K562 (cell line): Measurements from ENCODE around the gene DPCD. TPM values are rescaled to one million over a fixed set of nuclear protein-coding genes. Genes with fewer than 3 reads are reported as not detected.

ENCODE experiments used
- ATAC-seq: fragments of 200-7000 bp; cut with Tn5 transposase; 3 replicates; pipeline ENCODE4 v1.9.1; 2020; ENCODE audit warnings: moderate library complexity
- BruUV-seq: library from RNA; stranded (reverse); fragments of 400-500 nt; replicated peaks from 2 replicates; lab custom pipeline; 2021; lab: Mats Ljungman, UMichigan
- CTCF ChIA-PET: fragments of 300-600 bp; formaldehyde crosslinking; extraction: SDS; loops from one replicate; lab custom pipeline; 2021; ENCODE audit warnings: low intra/inter-chr PET ratio; lab: Yijun Ruan, JAX
- POLR2A ChIA-PET: fragments of 300-600, 350-650 bp; sonication (Branson Sonifier 250); formaldehyde crosslinking; extraction: SDS; loops from one replicate; lab custom pipeline; 2021; ENCODE audit warnings: antibody characterized with exemption, inconsistent platforms; lab: Yijun Ruan, JAX
- DNase-seq, 4 experiments: peaks; one replicate each; pipeline versions ENCODE4 v3.0.0 to v3.0.0-alpha.2; 2011 to 2018; ENCODE audit warnings: low spot score in 3 of 4, mixed read lengths in 3 of 4; ENCODE audit errors: extremely low read depth in 1 of 4
- FAIRE-seq: peaks from 2 replicates; lab custom pipeline; 2011; peaks lifted over from hg19 to GRCh38; lab: Jason Lieb, UNC
- H2AFZ ChIP-seq: 2 replicates; pipeline ENCODE4 v1.6.0; 2011; ENCODE audit warnings: low read depth, low read length, control low read depth, inconsistent platforms
- H3K27ac ChIP-seq: fragments of 200-600 bp; 3 replicates; pipeline ENCODE4 v1.8.0; 2011; ENCODE audit warnings: low read depth, mild to moderate bottlenecking, control low read depth, inconsistent platforms, low read length, moderate library complexity, mixed read lengths; ENCODE audit errors: extremely low read depth
- H3K27me3 ChIP-seq, 2 experiments: fragments of 300-600 bp in 1 of 2; 2 replicates in 1 of 2; 3 replicates in 1 of 2; pipeline versions ENCODE4 v1.6.0 to v1.8.0; 2011; ENCODE audit warnings: inconsistent platforms in 2 of 2, low read length in 2 of 2, mild to moderate bottlenecking in 1 of 2, mixed read lengths in 1 of 2, moderate library complexity in 1 of 2; ENCODE audit not compliant: control insufficient read depth in 2 of 2, insufficient read depth in 2 of 2
- H3K36me3 ChIP-seq: fragments of 300-600 bp; 3 replicates; pipeline ENCODE4 v1.8.0; 2011; ENCODE audit warnings: mild to moderate bottlenecking, low read length, inconsistent platforms; ENCODE audit not compliant: control insufficient read depth, insufficient read depth
- H3K4me1 ChIP-seq, 2 experiments: fragments of 200-600 bp in 1 of 2; replicated peaks in 1 of 2; 2 replicates in 1 of 2; 3 replicates in 1 of 2; pipeline versions ENCODE4 v1.5.1 to v1.8.0; 2011; ENCODE audit warnings: inconsistent platforms in 2 of 2, low read length in 2 of 2, mild to moderate bottlenecking in 1 of 2, mixed read lengths in 1 of 2, moderate library complexity in 1 of 2; ENCODE audit not compliant: control insufficient read depth in 2 of 2, insufficient read depth in 2 of 2
- H3K4me2 ChIP-seq: 2 replicates; pipeline ENCODE4 v1.6.1; 2011; ENCODE audit warnings: low read length, control low read depth, inconsistent platforms, mixed read lengths; ENCODE audit not compliant: insufficient read depth
- H3K4me3 ChIP-seq: fragments of 200-600 bp; sonication (generic), shearing (Covaris generic); 2 replicates; pipeline ENCODE4 v1.5.1; 2016; ENCODE audit warnings: control low read depth, inconsistent platforms
- H3K79me2 ChIP-seq: fragments of 200-600 bp; 3 replicates; pipeline ENCODE4 v1.8.0; 2011; ENCODE audit warnings: low read length, inconsistent platforms; ENCODE audit not compliant: control insufficient read depth, insufficient read depth
- H3K9ac ChIP-seq, 2 experiments: 2 replicates each; pipeline versions ENCODE4 v1.6.0 to v1.6.1; 2011; ENCODE audit warnings: low read depth in 2 of 2, low read length in 2 of 2, control low read depth in 1 of 2, inconsistent platforms in 1 of 2, mild to moderate bottlenecking in 1 of 2, mixed read lengths in 1 of 2; ENCODE audit not compliant: insufficient read depth in 1 of 2
- H3K9me1 ChIP-seq: one replicate; pipeline ENCODE4 v1.6.0; 2011; ENCODE audit warnings: inconsistent platforms, mild to moderate bottlenecking, low read length, moderate library complexity; ENCODE audit not compliant: control insufficient read depth, insufficient read depth
- H3K9me3 ChIP-seq: replicated peaks from 2 replicates; pipeline ENCODE4 v1.5.1; 2011; ENCODE audit warnings: low read depth, low read length, inconsistent platforms; ENCODE audit not compliant: control insufficient read depth, insufficient read depth
- H4K20me1 ChIP-seq: replicated peaks from 2 replicates; pipeline ENCODE4 v1.6.1; 2011; ENCODE audit warnings: low read length, inconsistent platforms, mixed read lengths; ENCODE audit not compliant: control insufficient read depth, insufficient read depth
- BRF1 ChIP-seq: IDR thresholded peaks from 3 replicates; pipeline ENCODE4 v1.6.1; 2011; ENCODE audit warnings: borderline replicate concordance, mild to moderate bottlenecking; ENCODE audit not compliant: insufficient read length; ENCODE audit errors: extremely low read depth
- GTF2E2 ChIP-seq: fragments of 200-800 bp; sonication (Bioruptor generic); IDR thresholded peaks from 2 replicates; pipeline ENCODE4 v1.6.1; 2016; ENCODE audit warnings: missing genetic modification characterization, missing compliant biosample characterization
- HDGF ChIP-seq: fragments of 450-650 bp; IDR thresholded peaks from 2 replicates; pipeline ENCODE4 v1.6.1; 2016
- SAP30 ChIP-seq: fragments of 200-600 bp; sonication (generic); IDR thresholded peaks from 2 replicates; pipeline ENCODE4 v1.6.1; 2012; ENCODE audit warnings: borderline replicate concordance, low read depth, mild to moderate bottlenecking, moderate library complexity, low read length, control low read depth, inconsistent platforms; ENCODE audit not compliant: insufficient read depth, poor library complexity, severe bottlenecking
- ZNF217 ChIP-seq: sonication (generic); formaldehyde crosslinking; IDR thresholded peaks from 2 replicates; pipeline ENCODE4 v1.8.0; 2022; ENCODE audit warnings: mild to moderate bottlenecking, missing genetic modification reagents
- WGBS: fragments of 100-300 bp; shearing (Covaris generic); methylation state at CpG from one replicate; pipeline ENCODE4 v1.1.6; 2016; ENCODE audit warnings: low coverage, mixed read lengths; ENCODE audit not compliant: insufficient coverage; ENCODE audit errors: missing lambda C conversion rate; 5-methylcytosine and 5-hydroxymethylcytosine counted together
- in situ Hi-C: fragments of 300-500 bp; cut with MboI; formaldehyde crosslinking; loops from 4 replicates; pipeline ENCODE4 v1.15.0; 2018; ENCODE audit warnings: inconsistent platforms, mixed read lengths
- intact Hi-C: fragments of 100-400 bp; cut with micrococcal nuclease; formaldehyde crosslinking; loops from 2 replicates; pipeline ENCODE4 v1.14.2; 2022
- polyA plus RNA-seq, 8 experiments: library from polyadenylated mRNA; depleted of rRNA in 4 of 8; stranded (reverse) in 5 of 8; unstranded in 3 of 8; fragments of >200 nt; fragmentation: Nextera tagmentation in 2 of 8; fragmentation: Illumina TruSeq in 1 of 8; extraction: Ambion mirVana in 2 of 8; extraction: Trizol in 1 of 8; gene quantifications; 2 replicates each; pipeline versions ENCODE4 v1.2.1 to v1.2.3, GENCODE V29; 2011 to 2014; ENCODE audit warnings: inconsistent platforms in 1 of 8, missing spikeins in 1 of 8
- total RNA-seq, 7 experiments: library from RNA; depleted of rRNA in 6 of 7; stranded (reverse); fragments of >200 nt in 6 of 7; fragmentation: Illumina TruSeq in 2 of 7; extraction: Trizol in 2 of 7; gene quantifications; 2 replicates each; pipeline versions ENCODE4 v1.2.1 to v1.2.3, GENCODE V29; 2011 to 2021; ENCODE audit warnings: low replicate concordance in 1 of 7
- TF ChIP-seq, protein P1 (sequence below): fragments of 450-650 bp; IDR thresholded peaks from 2 replicates; pipeline ENCODE4 v1.6.1; 2014; ENCODE audit warnings: low read depth, mild to moderate bottlenecking, moderate library complexity, borderline replicate concordance
- TF ChIP-seq, protein P2 (sequence below): fragments of 450-650 bp; IDR thresholded peaks from 2 replicates; pipeline ENCODE4 v1.6.1; 2016; ENCODE audit warnings: borderline replicate concordance
- TF ChIP-seq, protein P3 (sequence below): fragments of 450-650 bp; formaldehyde crosslinking; conservative IDR thresholded peaks from 2 replicates; pipeline ENCODE4 v1.4.0; 2022; ENCODE audit warnings: mild to moderate bottlenecking, missing genetic modification characterization
- TF ChIP-seq, protein P4 (sequence below): sonication (generic); formaldehyde crosslinking; IDR thresholded peaks from 2 replicates; pipeline ENCODE4 v1.8.0; 2022; ENCODE audit warnings: mild to moderate bottlenecking, missing genetic modification reagents, borderline replicate concordance

DPCD gene
- total and polyA plus RNA-seq, 9 of the 15 experiments (the other 6 are each of a cell fraction or from before 2014, with no cell fraction given) = 12.1 to 45.2 (median 20.0) TPM

DNA sequence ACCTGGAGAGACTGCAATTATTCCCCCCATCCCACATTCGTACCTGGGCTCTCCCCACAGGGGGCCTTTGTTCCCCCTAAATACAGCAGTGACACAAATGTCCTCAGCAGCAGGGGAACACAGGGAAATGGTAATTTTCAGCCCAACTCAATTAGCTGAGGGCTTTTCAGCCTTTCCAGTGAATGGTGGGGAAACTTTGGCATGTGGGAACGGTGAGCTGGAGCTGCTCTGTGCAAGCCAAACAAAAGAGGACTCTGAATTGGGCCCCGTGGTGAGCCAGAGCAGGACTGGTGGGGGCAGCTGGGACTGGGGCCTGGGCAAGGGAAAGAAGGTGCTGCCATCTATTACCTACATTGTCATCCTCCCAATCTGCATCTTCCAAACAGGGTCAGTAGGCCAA, 55.9 kb downstream of the DPCD start:
- TF ChIP-seq, protein P1, sequence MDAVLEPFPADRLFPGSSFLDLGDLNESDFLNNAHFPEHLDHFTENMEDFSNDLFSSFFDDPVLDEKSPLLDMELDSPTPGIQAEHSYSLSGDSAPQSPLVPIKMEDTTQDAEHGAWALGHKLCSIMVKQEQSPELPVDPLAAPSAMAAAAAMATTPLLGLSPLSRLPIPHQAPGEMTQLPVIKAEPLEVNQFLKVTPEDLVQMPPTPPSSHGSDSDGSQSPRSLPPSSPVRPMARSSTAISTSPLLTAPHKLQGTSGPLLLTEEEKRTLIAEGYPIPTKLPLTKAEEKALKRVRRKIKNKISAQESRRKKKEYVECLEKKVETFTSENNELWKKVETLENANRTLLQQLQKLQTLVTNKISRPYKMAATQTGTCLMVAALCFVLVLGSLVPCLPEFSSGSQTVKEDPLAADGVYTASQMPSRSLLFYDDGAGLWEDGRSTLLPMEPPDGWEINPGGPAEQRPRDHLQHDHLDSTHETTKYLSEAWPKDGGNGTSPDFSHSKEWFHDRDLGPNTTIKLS = no peak
- no peak for TF ChIP-seq ZNF217 (CRISPR knock-in tag)
- TF ChIP-seq, protein P2, sequence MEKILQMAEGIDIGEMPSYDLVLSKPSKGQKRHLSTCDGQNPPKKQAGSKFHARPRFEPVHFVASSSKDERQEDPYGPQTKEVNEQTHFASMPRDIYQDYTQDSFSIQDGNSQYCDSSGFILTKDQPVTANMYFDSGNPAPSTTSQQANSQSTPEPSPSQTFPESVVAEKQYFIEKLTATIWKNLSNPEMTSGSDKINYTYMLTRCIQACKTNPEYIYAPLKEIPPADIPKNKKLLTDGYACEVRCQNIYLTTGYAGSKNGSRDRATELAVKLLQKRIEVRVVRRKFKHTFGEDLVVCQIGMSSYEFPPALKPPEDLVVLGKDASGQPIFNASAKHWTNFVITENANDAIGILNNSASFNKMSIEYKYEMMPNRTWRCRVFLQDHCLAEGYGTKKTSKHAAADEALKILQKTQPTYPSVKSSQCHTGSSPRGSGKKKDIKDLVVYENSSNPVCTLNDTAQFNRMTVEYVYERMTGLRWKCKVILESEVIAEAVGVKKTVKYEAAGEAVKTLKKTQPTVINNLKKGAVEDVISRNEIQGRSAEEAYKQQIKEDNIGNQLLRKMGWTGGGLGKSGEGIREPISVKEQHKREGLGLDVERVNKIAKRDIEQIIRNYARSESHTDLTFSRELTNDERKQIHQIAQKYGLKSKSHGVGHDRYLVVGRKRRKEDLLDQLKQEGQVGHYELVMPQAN = no peak
- TF ChIP-seq, protein P3, sequence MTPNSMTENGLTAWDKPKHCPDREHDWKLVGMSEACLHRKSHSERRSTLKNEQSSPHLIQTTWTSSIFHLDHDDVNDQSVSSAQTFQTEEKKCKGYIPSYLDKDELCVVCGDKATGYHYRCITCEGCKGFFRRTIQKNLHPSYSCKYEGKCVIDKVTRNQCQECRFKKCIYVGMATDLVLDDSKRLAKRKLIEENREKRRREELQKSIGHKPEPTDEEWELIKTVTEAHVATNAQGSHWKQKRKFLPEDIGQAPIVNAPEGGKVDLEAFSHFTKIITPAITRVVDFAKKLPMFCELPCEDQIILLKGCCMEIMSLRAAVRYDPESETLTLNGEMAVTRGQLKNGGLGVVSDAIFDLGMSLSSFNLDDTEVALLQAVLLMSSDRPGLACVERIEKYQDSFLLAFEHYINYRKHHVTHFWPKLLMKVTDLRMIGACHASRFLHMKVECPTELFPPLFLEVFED (CRISPR knock-in tag) = no peak
- no peak for TF ChIP-seq SAP30
- TF ChIP-seq, protein P4, sequence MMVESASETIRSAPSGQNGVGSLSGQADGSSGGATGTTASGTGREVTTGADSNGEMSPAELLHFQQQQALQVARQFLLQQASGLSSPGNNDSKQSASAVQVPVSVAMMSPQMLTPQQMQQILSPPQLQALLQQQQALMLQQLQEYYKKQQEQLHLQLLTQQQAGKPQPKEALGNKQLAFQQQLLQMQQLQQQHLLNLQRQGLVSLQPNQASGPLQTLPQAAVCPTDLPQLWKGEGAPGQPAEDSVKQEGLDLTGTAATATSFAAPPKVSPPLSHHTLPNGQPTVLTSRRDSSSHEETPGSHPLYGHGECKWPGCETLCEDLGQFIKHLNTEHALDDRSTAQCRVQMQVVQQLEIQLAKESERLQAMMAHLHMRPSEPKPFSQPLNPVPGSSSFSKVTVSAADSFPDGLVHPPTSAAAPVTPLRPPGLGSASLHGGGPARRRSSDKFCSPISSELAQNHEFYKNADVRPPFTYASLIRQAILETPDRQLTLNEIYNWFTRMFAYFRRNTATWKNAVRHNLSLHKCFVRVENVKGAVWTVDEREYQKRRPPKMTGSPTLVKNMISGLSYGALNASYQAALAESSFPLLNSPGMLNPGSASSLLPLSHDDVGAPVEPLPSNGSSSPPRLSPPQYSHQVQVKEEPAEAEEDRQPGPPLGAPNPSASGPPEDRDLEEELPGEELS (CRISPR knock-in tag) = no peak
- TF ChIP-seq HDGF = no peak
- no peak for TF ChIP-seq BRF1
- TF ChIP-seq GTF2E2 = no peak
- intact Hi-C loops = no loop called here

More for the DNA sequence above, 55.9 kb downstream of the DPCD start:
- no peaks in the 10 kb centered on the region for H3K79me2 ChIP-seq
- H3K36me3 ChIP-seq = no peaks in the 10 kb centered on the region
- 12% methylated on average over 3 of the region's 3 CpGs for WGBS
- no peak overlapping the region for H3K4me2 ChIP-seq
- ChIA-PET POLR2A (interaction anchor here (1.3 kb wide), 1 partner anchor 11 kb away, joined by 3 read pairs; no protein-coding TSS in a partner anchor), CTCF (no interaction called here)
- H3K4me3 ChIP-seq = no peak overlapping the region
- no TSS peak for BruUV-seq
- H3K4me1 ChIP-seq = no peaks in the 10 kb centered on the region; a peak in 1 of 5 replicates
- H2AFZ ChIP-seq = no peak overlapping the region
- no peak for DNase-seq
- ATAC-seq = no peak
- H3K27me3 ChIP-seq = no peaks in the 10 kb centered on the region
- no peaks in the 10 kb centered on the region for H3K9me1 ChIP-seq
- H4K20me1 ChIP-seq = no peaks in the 10 kb centered on the region
- no peak for FAIRE-seq
- no peak overlapping the region for H3K9ac ChIP-seq
- H3K9me3 ChIP-seq = no peaks in the 10 kb centered on the region
- in situ Hi-C loops = no loop called here
- H3K27ac ChIP-seq = no peak overlapping the region
